Myocyte (in vitro differentiated cells): ENCODE data around the gene SPINK14. TPM values are rescaled to one million over a fixed set of nuclear protein-coding genes. Genes with fewer than 3 reads are reported as not detected.

Experiments
- DNase-seq: peaks from one replicate; pipeline ENCODE4 v3.0.0-alpha.2; 2012; ENCODE audit warnings: low read depth
- polyA plus RNA-seq: library from polyadenylated mRNA; unstranded; fragments of >200 nt; gene quantifications from one replicate; pipeline ENCODE4 v1.2.1, GENCODE V29; 2012; ENCODE audit warnings: missing spikeins
- total RNA-seq: library from RNA; depleted of rRNA; stranded (reverse); fragments of >200 nt; gene quantifications from 2 replicates; pipeline ENCODE4 v1.2.3, GENCODE V29; 2014

Gene SPINK14, protein sequence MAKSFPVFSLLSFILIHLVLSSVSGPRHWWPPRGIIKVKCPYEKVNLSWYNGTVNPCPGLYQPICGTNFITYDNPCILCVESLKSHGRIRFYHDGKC
- total RNA-seq: not detected in 2 replicates
- polyA plus RNA-seq: not detected

DNA sequence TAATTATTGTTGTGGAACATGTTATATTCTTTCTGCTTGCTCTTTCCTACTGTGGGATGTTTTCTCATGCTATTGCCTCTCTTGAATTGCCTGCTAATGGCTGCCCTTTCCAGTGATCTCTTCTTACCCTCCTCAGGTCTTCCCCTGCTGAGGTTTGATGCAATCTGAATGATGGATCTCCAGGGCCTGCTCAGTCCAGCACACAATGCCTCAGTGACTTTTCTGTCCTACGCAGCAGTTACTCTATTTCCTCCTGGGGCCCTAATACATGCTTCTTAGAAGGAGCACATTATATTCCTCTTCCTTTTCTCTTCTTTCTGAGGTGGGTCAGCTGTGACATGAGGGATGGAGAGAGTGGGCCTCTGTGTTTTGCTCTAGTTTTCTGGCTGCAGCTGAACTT is at the start of gene SPINK14:
Gene SPINK14, plus strand, starts transcription at position 301 of the 400 bp plus-strand sequence. CDS start 1,187 bp downstream, outside the sequence.
- no peak for DNase-seq

DNA sequence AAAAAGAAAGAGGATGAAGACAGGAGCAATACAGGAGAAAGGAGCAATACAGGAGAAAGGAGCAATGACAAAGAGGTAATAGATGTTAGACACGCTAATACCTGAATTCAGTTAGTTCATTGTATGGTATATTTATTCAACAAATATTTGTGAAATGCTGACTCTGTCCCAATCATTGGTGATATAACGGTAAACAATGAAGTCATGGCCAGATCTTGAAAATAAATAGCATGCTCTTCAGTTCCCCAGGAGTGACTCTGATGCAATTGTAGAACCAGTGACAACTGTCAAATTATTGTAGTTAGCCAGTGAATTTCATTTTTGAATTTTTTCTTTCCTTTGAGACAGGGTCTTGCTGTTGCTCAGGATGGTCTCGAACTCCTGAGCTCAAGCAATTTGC is 48.0 kb upstream of the SPINK14 start:
- no peak for DNase-seq

DNA sequence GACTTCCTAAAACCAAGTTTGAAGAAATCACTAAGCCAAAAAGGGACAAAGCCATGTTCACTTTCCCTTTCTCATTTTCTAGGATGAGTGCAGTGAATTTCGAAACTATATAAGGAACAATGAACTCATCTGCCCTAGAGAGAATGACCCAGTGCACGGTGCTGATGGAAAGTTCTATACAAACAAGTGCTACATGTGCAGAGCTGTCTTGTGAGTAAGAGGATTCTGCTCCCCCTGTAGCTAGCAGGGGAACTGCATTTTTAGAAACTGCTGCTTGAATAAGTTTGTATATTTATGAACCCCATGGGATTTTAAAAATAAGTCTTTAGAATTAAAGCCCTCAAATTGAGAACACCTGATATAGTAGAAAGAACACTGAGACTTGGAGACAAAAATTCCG is 42.7 kb upstream of the SPINK14 start:
- peak; percentile 12 for DNase-seq

DNA sequence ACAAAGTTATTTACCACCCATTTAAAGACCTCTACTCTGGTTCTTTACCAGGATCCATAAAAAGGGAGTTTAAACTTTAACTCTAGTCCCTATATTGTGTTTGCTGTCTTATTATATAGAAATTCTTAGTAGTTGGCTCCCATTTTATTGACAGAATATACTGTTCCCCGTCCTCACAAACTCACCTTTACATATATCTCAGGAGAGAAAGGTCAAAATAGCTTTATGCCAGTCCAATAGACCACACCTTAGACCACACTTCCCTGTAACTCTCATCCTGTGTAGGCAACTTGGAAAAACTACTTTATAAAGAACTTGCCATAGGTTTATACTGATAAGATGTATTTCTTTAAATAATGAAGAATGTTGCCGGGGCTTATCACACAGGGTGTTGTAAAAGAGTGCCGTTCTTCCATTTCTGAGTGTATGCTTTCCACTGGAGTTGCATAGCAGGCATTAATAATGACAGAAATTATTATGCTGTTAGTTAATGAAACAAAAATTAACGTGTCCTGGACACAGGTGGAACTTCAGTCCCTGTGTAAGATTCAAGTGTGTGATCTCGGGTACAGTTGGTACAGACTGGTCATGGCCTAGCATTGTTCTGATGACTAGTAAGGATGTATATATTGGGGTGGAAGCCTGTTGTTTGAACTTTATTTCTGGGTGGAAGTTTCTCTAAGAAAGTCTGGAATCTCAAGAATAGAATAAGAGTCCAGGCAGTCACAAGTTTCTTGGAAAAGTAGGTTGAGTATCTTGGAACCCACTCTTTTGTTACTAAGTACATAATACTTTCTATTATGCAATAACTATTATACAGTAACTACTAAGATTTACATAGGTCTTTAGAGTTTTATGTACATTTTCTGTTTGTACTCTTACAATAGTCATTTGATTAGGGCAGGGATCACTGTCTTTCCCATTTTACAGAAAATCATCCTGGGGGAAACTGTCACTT is 33.0 kb upstream of the SPINK14 start:
- no peak for DNase-seq

DNA sequence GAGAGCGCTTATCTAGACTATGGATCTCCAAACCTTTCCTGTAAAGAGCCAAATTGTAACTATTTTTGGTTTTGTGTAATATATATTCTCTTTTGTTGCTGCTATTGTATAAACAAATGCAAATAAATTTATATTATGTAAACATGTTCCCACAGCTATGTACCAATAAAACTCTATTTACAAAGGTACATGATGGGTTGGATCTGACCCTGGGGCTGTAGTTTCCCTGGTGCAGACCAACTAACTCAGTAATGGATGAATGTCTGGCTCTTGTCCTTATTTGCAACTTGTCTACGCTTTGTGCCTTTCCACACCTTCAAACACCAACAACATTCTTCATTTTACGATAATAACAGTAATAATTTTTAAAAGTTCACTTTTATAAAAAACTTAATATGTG is 27.5 kb upstream of the SPINK14 start:
- DNase-seq: no peak

DNA sequence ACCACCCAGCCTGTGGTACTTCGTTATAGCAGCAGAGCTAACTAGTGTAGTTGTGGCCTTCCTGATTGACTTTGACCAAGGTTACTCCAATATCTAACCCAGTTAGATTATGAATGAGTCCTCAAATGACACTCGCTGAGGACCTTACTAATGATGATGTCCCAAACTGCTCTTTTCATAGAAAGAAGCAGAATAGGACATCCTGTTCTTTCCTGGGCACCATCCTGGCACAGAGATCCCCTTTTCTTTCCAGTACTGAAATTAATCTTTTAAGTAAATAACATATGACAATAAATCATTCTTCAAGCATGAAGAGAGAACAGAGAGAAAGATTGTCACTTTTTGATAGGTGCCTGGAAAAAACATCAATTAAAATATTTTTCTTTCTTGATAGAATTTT is 26.7 kb upstream of the SPINK14 start:
- DNase-seq: no peak

DNA sequence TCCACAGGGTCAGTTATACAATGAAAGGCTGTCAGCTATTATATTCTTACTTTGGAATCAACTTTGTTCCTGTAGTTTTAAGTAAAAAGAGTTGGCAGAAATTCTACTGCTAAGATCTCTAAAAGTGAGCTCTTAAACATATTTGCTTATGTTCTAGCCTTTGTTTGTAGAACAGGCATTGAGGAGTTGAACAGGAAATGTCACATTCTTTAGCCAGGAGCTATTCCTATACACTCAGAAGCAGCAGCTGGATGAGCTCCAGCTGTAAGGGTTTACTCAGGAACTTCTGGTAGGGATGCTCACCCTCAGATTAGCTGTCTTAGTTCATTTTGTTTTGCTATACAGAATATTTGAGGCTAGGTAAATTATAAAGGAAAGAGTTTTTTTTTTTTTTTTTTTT is 22.4 kb upstream of the SPINK14 start:
- no peak for DNase-seq

DNA sequence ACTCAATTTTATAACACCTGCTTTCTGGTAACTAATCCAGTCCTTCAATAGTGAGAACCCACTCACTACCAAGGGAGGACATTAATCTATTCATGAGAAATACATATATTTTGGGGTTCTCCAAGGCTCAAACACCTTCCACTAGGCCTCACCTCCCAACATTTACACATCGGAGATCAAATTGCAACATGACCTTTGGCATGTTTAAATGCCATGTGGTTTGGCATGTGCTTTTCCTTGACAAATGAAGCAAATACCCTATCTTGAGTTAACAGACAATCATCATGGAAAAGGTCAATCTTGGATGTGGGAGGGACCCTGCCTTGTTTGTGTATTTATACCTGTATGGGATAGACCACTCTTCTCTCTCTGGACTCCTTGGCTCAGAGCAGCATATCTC is 21.9 kb upstream of the SPINK14 start:
- DNase-seq: no peak

DNA sequence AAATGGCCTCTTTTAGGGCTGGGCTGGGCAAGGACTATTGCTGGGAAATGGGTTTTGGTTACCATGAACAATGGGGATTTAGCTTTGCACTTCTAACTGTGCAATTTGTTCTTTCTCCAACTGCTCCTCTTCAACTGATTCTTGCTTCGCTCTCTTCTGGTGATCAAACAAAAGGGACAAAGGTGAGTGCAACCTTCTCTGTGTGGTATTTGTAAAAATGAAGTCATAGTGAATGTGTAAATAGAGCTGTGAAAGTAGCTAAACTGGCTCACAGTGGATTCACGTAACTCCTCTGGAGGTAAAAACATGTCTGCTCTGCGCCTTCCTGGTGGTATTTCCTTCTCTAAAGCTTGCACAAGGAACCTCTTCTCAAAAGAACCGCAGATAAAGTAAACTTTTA is 20.9 kb upstream of the SPINK14 start:
- DNase-seq: no peak

DNA sequence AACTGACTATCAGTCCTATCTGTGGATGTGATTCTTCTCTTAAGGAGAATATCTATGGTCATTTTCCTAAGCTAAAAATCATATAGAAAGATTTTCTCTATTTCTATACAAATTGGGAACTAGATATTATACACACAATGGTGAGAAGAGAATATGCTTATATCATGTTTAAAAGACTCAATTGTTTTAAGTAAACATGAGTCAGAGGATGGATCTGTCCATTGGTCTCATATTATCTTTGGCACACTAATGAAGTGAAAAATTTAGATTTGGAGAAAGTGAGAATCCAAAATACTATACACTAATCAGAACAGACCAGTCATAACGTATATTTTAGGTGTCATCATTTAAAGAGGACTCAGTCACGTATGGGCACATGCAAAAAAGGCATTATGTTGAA is 16.5 kb upstream of the SPINK14 start:
- no peak for DNase-seq

DNA sequence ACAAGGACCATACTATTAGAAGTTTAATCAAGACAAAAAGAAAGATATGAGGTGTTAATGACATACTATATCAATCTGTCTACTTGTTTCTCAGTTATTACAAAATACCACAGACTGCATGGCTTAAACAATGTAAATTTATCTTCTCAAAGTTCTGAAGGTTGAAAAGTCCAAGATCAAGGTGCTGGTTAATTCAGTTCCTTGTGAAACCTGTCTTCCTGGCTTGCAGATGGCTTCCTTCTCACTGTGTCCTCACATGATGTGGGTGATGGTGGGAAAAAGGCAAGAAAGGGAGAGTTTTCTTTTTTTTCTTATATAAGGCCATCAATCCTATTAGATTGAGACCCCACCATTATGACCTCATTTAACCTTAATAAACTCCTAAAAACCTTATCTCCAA is 15.6 kb upstream of the SPINK14 start:
- DNase-seq: no peak

DNA sequence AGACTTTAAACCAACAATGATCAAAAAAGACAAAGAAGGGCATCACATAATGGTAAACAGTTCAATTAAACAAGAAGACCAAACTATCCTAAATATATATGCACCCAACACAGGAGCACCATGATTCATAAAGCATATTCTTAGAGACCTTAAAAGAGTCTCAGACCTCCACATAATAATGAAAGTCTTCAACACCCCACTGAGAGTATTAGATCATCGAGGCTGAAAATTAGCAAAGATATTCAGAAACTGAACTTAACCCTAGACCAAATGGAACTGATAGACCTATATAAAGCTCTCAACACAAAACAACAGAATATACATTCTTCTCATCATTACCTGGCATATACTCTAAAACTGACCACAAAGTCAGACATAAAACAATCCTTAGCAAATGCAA is 11.7 kb upstream of the SPINK14 start:
- no peak for DNase-seq

DNA sequence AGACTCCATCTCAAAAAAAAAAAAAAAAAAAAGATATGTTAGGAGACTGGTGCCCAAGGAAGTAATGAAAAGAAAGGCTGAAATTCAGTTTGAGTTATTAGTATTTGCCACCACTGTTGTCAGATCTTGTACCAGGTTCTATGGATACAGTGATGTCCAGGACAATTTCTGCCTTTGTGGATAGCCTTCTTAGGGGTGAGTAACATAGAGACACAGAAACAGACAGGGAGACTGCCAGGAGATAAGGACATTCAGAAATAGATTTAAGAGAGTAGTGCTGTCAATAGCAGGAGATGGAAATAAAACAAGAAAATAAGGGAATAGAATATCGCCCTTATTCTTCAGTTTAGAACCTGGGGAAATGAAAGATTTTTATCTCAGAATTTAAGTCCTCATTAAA is 6.3 kb upstream of the SPINK14 start:
- DNase-seq: no peak

DNA sequence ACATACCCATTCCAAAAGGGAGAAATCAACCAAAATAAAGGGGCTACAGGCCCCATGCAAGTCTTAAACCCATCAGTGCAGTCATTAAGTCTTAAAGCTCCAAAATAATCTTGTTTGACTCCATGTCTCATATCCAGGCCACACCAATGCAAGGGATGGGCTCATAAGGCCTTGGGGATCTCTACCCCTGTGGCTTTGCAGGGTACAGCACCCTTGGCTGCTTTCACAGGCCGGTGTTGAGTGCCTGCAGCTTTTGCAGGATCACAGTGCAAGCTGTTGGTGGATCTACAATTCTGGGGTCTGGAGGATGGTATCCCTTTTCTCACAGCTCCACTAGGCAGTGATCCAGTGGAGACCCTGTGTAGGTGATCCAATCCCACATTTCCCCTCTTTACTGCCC is 5.0 kb upstream of the SPINK14 start:
- no peak for DNase-seq

DNA sequence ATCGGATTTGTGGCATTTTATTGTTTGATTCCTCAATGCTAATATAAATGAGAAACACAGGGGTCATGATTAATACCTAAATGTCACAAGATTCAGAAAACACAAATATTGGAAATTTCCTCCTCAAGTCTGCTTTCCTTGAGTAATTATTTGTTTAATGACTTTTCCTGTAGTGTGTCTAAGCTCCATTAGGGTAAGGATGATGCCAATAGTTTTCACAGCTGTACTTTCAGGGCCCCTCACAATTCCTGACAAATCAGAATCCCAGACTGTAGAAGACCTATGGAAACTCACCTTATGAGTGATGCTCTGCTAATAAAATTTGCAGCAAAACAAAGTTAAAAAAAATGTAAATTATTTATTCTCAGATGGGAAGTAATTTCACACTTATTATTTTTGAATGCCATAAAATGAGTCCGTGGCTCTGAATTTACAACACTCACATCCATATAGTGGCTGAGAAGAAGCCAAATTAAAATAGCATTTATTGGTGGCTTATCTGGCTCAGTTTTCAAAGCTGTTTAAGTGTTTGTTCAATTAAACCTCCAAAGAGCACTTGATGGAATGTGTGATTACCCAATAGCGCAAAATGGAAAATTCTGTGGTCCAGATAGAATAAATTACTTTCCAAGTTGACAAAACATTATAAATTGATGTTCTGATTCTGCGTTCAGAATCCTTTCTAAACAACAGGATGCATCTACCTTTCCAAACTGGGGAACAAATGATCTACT is 1.6 kb upstream of the SPINK14 start:
- DNase-seq: no peak

DNA sequence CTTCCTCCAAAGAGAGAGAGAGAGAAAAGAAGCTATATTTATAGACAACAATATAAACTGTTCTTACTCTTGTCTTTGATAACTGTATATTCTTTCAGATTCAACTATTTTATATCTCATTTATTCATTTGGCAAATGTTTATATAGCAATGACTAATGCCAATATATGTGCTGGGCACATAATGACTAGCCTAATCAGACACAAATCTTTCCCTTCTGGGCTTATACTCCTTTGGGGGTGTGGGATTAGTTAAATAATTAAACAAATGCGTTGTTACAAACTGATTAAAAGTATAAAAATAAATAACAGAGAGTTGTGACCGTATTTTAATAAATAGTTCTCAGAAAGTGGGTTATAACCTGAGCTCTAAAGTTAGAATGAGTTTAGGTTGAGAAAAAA is 4.0 kb downstream of the SPINK14 start:
- DNase-seq: no peak

DNA sequence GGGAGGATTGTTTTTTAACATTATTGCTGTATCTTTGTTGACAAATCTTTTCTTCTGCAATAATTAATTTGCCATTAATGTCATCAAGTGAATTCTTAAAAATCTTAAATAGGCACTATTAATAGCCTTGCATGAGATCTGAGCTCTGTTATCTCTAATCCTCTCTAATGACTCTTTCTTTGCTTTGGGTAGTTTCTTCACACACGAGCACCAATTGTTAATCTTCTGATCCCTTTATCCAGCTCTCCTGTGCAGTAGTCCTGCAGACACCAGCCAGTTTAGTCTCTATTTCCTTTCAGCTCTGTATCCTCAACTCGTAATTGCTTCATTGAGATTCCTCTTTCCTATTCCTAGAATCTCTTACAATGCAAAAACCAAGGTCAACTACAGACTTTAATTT is 8.1 kb downstream of the SPINK14 start:
- DNase-seq: no peak

DNA sequence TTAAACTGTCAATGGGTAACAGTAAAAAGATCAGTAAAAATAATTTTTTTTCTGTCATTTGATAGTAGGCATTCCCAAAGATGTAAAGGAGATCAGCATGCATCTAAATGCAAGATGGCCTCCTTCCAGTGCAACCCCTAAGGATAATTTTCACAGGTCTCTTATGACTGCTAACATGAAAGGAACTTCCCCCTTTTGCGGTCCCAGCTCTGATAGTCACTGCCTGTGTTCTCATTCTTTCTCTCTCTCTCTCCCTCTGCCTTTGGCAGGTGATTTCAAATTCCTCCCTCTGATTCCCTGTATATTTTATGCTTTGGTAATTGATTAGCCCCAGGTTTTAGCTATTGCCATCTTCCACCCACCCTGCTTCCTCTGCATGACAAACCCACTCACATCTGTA is 8.9 kb downstream of the SPINK14 start:
- DNase-seq: no peak

DNA sequence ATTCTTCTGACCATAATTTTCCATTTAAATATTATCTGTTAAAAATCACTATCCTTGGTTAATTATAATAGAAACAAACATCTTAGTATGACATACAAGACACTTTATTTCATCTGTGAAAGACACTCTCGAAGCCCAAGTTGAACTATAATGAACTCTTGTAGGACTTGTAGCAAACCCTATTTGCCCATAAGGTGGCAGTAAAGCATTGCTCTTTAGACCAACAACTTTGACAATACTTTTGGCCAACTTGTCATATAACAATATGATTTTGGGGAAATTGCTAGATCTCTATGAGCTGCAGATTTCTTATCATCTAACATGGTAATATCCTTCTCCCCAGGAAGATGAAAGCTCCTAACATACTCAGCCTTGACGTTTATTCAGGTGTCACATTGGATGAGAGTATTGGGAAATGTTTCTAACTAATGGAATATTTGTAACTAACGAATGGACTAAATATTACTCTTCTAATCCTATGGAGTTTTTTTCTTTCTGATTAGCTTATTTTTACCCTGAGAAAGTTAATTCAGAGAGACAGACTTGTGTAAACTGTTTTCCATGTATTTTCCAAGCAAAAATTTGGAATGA is 11.0 kb downstream of the SPINK14 start:
- DNase-seq: peak; percentile 58

DNA sequence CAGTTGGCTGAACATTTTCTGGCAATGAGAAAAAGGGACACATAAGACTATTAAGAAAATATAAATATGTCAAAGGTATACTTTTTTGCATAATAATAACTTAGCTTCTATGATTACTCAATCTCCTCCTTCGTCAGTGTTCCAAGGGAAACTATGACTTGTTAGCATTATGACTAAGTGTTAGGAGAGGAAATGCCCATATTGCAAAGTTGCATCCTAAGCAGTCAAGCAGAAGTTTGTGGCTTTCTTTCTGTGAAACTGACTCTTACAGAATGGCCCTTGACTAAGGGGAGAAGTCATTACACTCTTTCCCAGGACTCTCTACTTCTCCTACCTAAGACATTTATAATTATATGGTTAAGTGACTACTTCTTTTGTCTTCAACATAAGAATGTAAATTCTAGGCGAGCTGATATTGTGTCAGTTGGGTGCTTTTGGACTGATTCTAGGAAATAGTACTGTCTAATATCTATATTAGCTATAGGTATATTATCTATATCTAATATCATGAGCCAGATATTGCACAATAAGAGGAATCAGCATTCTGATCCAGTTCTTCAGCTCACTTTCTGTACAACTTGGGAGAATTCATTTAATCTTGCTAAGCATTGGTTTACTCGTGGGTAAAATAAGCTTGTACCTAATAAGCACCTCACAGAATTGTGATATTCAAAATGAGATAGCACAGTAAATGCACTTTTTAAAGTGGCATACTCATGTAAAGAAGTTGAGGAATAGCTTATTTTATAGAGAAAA is 18.1 kb downstream of the SPINK14 start:
- no peak for DNase-seq

DNA sequence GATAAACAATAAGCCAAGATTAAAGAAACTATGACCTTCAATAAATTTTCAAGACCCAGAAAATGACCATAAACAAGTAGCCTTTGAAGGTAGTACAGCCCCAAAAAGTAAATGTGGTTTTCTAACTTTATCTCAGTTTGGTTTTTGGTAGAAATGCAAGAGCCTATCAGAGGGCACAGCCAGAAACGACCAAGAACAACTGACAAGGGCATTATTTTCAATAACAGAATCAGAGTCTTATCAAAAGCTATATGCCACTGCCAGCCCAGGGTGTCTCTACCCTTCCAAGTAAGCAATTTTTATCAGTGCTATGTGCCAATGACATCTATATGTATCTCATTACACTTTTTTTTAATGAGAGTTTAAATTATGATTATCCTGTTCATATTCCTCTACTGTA is 22.7 kb downstream of the SPINK14 start:
- no peak for DNase-seq
